Fibroblast of gingiva (primary cell): ENCODE data around the gene SFXN5.

Experiments
- DNase-seq: peaks from one replicate; pipeline ENCODE4 v3.0.0-alpha.2; 2011; ENCODE audit warnings: low read depth

Gene SFXN5

DNA sequence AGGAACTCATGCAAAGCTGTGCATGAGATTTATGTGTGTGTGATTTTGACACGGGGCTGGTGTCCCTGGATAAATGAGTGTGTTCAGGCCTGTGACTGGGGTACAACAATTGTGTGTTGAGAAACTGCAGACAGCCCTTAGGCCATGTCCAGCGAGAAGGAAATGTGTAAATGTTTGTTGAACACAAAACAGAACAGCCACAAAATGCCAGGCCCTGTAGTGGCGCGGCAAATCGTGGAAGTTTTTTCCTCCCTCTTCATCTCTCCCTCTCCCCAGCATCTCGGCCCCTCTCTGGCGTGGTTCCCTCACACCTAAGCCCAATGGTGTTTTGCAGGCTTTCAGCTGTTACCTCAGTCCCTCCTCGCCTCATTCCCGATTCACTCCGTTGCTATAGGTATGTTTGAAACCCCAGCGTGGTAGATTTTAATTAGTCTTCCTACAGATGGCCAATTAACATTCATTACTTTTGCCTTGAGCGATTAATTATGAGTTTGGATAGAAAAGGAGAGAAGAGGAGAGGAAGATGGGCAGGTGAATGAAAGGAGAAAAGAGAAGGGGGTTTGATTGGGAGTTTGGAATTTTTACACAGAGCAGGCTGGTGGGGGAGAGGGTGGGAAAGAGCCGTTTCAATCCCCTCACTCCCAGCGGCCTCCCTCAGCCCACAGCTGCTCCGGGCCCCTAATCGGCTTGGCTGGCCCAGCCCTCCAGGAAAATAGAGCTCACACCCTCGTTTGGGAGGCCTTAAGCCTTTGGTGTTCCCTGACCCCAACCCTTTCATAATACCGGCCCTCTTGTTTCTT, 173.5 kb downstream of the SFXN5 start:
- no peak for DNase-seq

DNA sequence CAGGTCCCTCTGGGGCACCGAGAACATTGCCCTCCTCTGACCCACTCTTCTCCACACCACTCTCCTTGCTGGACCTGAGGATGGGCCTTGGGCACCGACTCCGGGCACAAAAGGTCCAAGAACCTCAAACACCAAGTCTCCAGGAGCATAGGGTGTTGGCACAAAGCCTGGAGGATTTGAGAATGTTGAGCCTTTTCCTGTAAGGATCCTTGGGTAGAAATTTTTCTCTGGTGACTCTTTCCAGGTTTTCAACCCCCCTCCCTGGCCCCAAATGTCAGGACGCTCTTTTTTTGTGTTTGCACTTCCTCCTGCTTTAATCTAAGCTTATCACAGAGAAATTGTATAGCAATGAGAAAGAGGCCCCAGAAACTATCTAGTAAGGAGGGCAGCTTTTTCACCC, 175.1 kb downstream of the SFXN5 start:
- no peak for DNase-seq

- peak; percentile 50 for DNase-seq
Measured at GRCh38 chr2:72895759-72896281, 175.7 kb downstream of the SFXN5 start.

- DNase-seq: no peak
Measured at GRCh38 chr2:72895154-72895553, 176.4 kb downstream of the SFXN5 start.

GRCh38 chr2:72894514-72894913, 177.0 kb downstream of the SFXN5 start:
- DNase-seq: no peak

GRCh38 chr2:72893594-72894319, 177.8 kb downstream of the SFXN5 start:
- peak; percentile 63 for DNase-seq

GRCh38 chr2:72892506-72893173, 178.9 kb downstream of the SFXN5 start:
- peak; percentile 75 for DNase-seq
